Neural crest cell (in vitro differentiated cells): Measurements from ENCODE around the gene TRAPPC12. TPM values are rescaled to one million over a fixed set of nuclear protein-coding genes. Genes with fewer than 3 reads are reported as not detected.
"Not testable (repeated sequence)": the region's sequence is repeated elsewhere in the genome, so short reads cannot be mapped to it uniquely, and the experiment has no call there.

Source experiments
- DNase-seq: peaks from one replicate; pipeline ENCODE4 v3.0.0; 2021; ENCODE audit warnings: low read depth, mixed read lengths, low spot score
- H3K27ac Mint-ChIP-seq: one replicate; pipeline ENCODE4 v1.8.0; 2021; ENCODE audit warnings: mild to moderate bottlenecking, mixed read lengths; ENCODE audit not compliant: unreplicated experiment
- H3K27me3 Mint-ChIP-seq: 2 replicates; pipeline ENCODE4 v1.8.0; 2021; ENCODE audit warnings: low read depth, mild to moderate bottlenecking, mixed read lengths
- H3K36me3 Mint-ChIP-seq: 2 replicates; pipeline ENCODE4 v1.8.0; 2021; ENCODE audit warnings: low read depth, mild to moderate bottlenecking, mixed read lengths
- H3K4me1 Mint-ChIP-seq: 2 replicates; pipeline ENCODE4 v1.8.0; 2021; ENCODE audit warnings: mixed read lengths
- H3K4me3 Mint-ChIP-seq: one replicate; pipeline ENCODE4 v1.8.0; 2021; ENCODE audit warnings: mild to moderate bottlenecking, mixed read lengths
- H3K9me3 Mint-ChIP-seq: 2 replicates; pipeline ENCODE4 v1.8.0; 2021; ENCODE audit warnings: mixed read lengths
- CTCF ChIP-seq: fragments of 200-600 bp; sonication (generic); conservative IDR thresholded peaks from 2 replicates; pipeline ENCODE4 v1.5.0; 2021; ENCODE audit warnings: antibody characterized with exemption, mild to moderate bottlenecking
- total RNA-seq: library from RNA; stranded (reverse); gene quantifications from 2 replicates; pipeline ENCODE4 v1.2.1, GENCODE V29; 2021

The TRAPPC12 gene
- total RNA-seq, 1 donor from 2014 or later = 96.9 TPM

GRCh38 chr2:3348767-3349166 is 30.7 kb upstream of the TRAPPC12 start:
- Mint-ChIP-seq H3K27me3 (no peaks in the 10 kb centered on the region), H3K9me3 (peaks cover 3% of the 10 kb centered on the region), H3K36me3 (peaks cover 22% of the 10 kb centered on the region), H3K27ac (no peak overlapping the region), H3K4me1 (peaks cover 4% of the 10 kb centered on the region), H3K4me3 (no peak overlapping the region)
- no peak for TF ChIP-seq CTCF
- no peak for DNase-seq

- Mint-ChIP-seq H3K36me3 (peaks cover 26% of the 10 kb centered on the region), H3K27me3 (no peaks in the 10 kb centered on the region), H3K4me1 (peaks cover 4% of the 10 kb centered on the region), H3K4me3 (no peak overlapping the region), H3K27ac (no peak overlapping the region), H3K9me3 (peaks cover 3% of the 10 kb centered on the region)
- no peak for DNase-seq
- TF ChIP-seq CTCF = no peak
Measured at GRCh38 chr2:3349211-3349693, 30.2 kb upstream of the TRAPPC12 start.

GRCh38 chr2:3354986-3355385 is 24.5 kb upstream of the TRAPPC12 start:
- H3K4me3 Mint-ChIP-seq = no peak overlapping the region

GRCh38 chr2:3355951-3356569 is 23.4 kb upstream of the TRAPPC12 start:
- no peak for TF ChIP-seq CTCF
- H3K4me3 Mint-ChIP-seq = no peak overlapping the region
- no peak for DNase-seq
- H3K9me3 Mint-ChIP-seq = peaks cover 3% of the 10 kb centered on the region
- no peaks in the 10 kb centered on the region for H3K4me1 Mint-ChIP-seq
- peaks cover 14% of the 10 kb centered on the region for H3K36me3 Mint-ChIP-seq
- H3K27me3 Mint-ChIP-seq = no peaks in the 10 kb centered on the region
- no peak overlapping the region for H3K27ac Mint-ChIP-seq

More at GRCh38 chr2:3354986-3355385, 24.5 kb upstream of the TRAPPC12 start:
- Mint-ChIP-seq H3K4me1 (no peaks in the 10 kb centered on the region), H3K27ac (no peak overlapping the region), H3K27me3 (no peaks in the 10 kb centered on the region), H3K9me3 (peaks cover 3% of the 10 kb centered on the region), H3K36me3 (peaks cover 18% of the 10 kb centered on the region)
- no peak for DNase-seq
- no peak for TF ChIP-seq CTCF

GRCh38 chr2:3356799-3357198 is 22.7 kb upstream of the TRAPPC12 start:
- H3K36me3 Mint-ChIP-seq = peaks cover 14% of the 10 kb centered on the region

GRCh38 chr2:3357446-3357845 is 22.0 kb upstream of the TRAPPC12 start:
- H3K4me1 Mint-ChIP-seq, DNase-seq, H3K4me3 Mint-ChIP-seq, H3K9me3 Mint-ChIP-seq, H3K27ac Mint-ChIP-seq, H3K27me3 Mint-ChIP-seq: not testable (repeated sequence)
- H3K36me3 Mint-ChIP-seq = peaks cover 12% of the 10 kb centered on the region

More at GRCh38 chr2:3356799-3357198, 22.7 kb upstream of the TRAPPC12 start:
- peaks cover 3% of the 10 kb centered on the region for H3K9me3 Mint-ChIP-seq
- no peaks in the 10 kb centered on the region for H3K4me1 Mint-ChIP-seq
- H3K4me3 Mint-ChIP-seq = no peak overlapping the region
- H3K27me3 Mint-ChIP-seq = no peaks in the 10 kb centered on the region
- no peak for DNase-seq
- no peak overlapping the region for H3K27ac Mint-ChIP-seq
- no peak for TF ChIP-seq CTCF
